ENCODE data around the gene SKIC2. TPM values are rescaled to one million over a fixed set of nuclear protein-coding genes. Genes with fewer than 3 reads are reported as not detected.

Gene SKIC2
- total and polyA plus RNA-seq, 2 of the 8 experiments (the other 6 are each of a cell fraction or from before 2014, with no cell fraction given), result 42.1 to 59.7 TPM

DNA sequence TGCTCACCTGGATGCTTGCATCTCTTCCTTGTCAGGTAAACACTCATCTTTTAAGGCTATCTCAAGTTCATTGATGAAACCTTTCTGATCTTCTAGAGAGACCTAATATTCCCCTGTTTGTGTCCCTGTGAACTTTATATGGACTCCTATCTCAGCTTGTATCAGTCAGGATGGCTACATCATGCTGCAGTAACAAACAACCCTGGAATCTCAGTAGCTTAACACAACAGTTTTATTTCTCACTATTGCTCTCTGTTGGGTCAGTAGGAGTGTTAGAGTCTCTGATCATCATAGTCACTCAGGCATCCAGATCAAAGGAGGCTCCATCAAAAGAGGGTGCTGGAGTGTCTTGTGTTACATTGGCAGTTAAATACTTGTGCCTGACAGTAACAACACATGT, 43.6 kb upstream of the SKIC2 start:
- Histone ChIP-seq H3K56ac (replicated peaks; ENCODE audit: insufficient read length, low read depth, low read length) (no peak overlapping the region), H3K23ac (ENCODE audit: insufficient read length) (no peak overlapping the region), H3K9me3 (ENCODE audit: insufficient read depth in 2 of 2, low read depth in 1 of 2, low read length in 1 of 2) (no peaks in the 10 kb centered on the region), H3K18ac (ENCODE audit: extremely low read depth, low read length) (no peak overlapping the region), H4K8ac (ENCODE audit: extremely low read depth, insufficient read depth, low read length) (no peak overlapping the region), H3K14ac (ENCODE audit: insufficient read length) (no peak overlapping the region), H2BK15ac (ENCODE audit: low read length) (no peak overlapping the region), H3K4me2 (ENCODE audit: insufficient read depth in 1 of 2, low read depth in 2 of 2, low read length in 2 of 2) (no peak overlapping the region), H3K36me3 (ENCODE audit: control insufficient read depth in 2 of 4, insufficient read depth in 4 of 4, low read length in 3 of 4) (no peaks in the 10 kb centered on the region), H3K27ac (ENCODE audit: low read depth, low read length) (no peak overlapping the region), H3K27me3 (replicated peaks in 1 of 4; ENCODE audit: control insufficient read depth in 3 of 4, extremely low read depth in 1 of 4, insufficient read depth in 3 of 4, low read length in 3 of 4) (no peaks in the 10 kb centered on the region), H3K79me1 (ENCODE audit: low read depth, low read length) (no peaks in the 10 kb centered on the region), H4K20me1 (replicated peaks in 1 of 2; ENCODE audit: control insufficient read depth in 1 of 2, insufficient read depth in 2 of 2, low read length in 2 of 2) (no peaks in the 10 kb centered on the region), H3K23me2 (ENCODE audit: low read depth, low read length) (no peaks in the 10 kb centered on the region; the same call in 1 of the 2 replicates), H2BK5ac (ENCODE audit: low read depth, low read length) (no peak overlapping the region), H2AK5ac (ENCODE audit: low read depth, low read length) (no peak overlapping the region), H2BK120ac (replicated peaks; ENCODE audit: low read depth, low read length) (no peak overlapping the region), H4K91ac (replicated peaks; ENCODE audit: insufficient read length, low read length) (no peak overlapping the region), H3K4me3 (ENCODE audit: extremely low read depth in 1 of 4, insufficient read depth in 2 of 4, low read depth in 3 of 4, low read length in 4 of 4) (no peak overlapping the region), H3K4me1 (replicated peaks in 1 of 4; ENCODE audit: control insufficient read depth in 3 of 4, insufficient read depth in 4 of 4, low read length in 3 of 4) (no peaks in the 10 kb centered on the region), H4K5ac (ENCODE audit: insufficient read length, low read depth, low read length) (no peak overlapping the region), H2BK12ac (ENCODE audit: low read depth, low read length) (no peak overlapping the region), H3K79me2 (ENCODE audit: control insufficient read depth in 1 of 2, insufficient read depth in 2 of 2, low read length in 2 of 2) (no peaks in the 10 kb centered on the region), H2BK20ac (ENCODE audit: low read length) (no peak overlapping the region), H3K4ac (replicated peaks; ENCODE audit: insufficient read length, low read depth, low read length) (no peak overlapping the region), H3K9ac (replicated peaks in 1 of 4; ENCODE audit: extremely low read depth in 1 of 4, low read depth in 3 of 4, low read length in 3 of 4) (no peak overlapping the region), H2AFZ (ENCODE audit: low read length) (no peak overlapping the region)
- DNase-seq (ENCODE audit: low read depth in 1 of 2, low spot score in 2 of 2) (no peak), FAIRE-seq (no peak)
- CTCF ChIA-PET (ENCODE audit: partially characterized antibody), result interaction anchor here (0.8 to 2.1 kb wide), 4 partner anchors 8 to 37 kb away, joined by 3 to 5 read pairs (median 4); no protein-coding TSS in a partner anchor
- POLR2A ChIA-PET (ENCODE audit: partially characterized antibody), result no interaction called here
- TF ChIP-seq RFX5 (IDR thresholded peaks at IDR 0.05; ENCODE audit: borderline replicate concordance, low read depth, low read length) (no peak), RAD21 (IDR thresholded peaks at IDR 0.05 in 1 of 2, conservative IDR thresholded peaks at IDR 0.05 in 1 of 2; ENCODE audit: low read depth in 2 of 2, low read length in 2 of 2) (no peak), POLR2AphosphoS5 (IDR thresholded peaks at IDR 0.05; ENCODE audit: low read depth, low read length) (no peak), CBX5 (IDR thresholded peaks at IDR 0.05; ENCODE audit: low read depth, low read length) (no peak), TAF1 (IDR thresholded peaks at IDR 0.05; ENCODE audit: low read depth, low read length) (no peak), EZH2 (IDR thresholded peaks at IDR 0.05; ENCODE audit: low read depth, low read length, severe bottlenecking) (no peak), SIN3A (conservative IDR thresholded peaks at IDR 0.05 in 1 of 2, IDR thresholded peaks at IDR 0.05 in 1 of 2; ENCODE audit: low read depth in 1 of 2, low read length in 2 of 2) (no peak), TBP (IDR thresholded peaks at IDR 0.05; ENCODE audit: low read depth, low read length) (no peak), CHD1 (IDR thresholded peaks at IDR 0.05; ENCODE audit: low read depth, low read length) (no peak), POU5F1 (IDR thresholded peaks at IDR 0.05; ENCODE audit: low read depth, low read length) (no peak), POLR2A (IDR thresholded peaks at IDR 0.05; ENCODE audit: control extremely low read depth in 1 of 2, low read depth in 2 of 2, low read length in 2 of 2) (no peak), KDM4A (IDR thresholded peaks at IDR 0.05; ENCODE audit: low read depth, low read length, severe bottlenecking) (no peak), GTF2F1 (IDR thresholded peaks at IDR 0.05; ENCODE audit: borderline replicate concordance, low read depth, low read length) (no peak), PHF8 (conservative IDR thresholded peaks at IDR 0.05; ENCODE audit: low read depth, low read length) (no peak)
- TF ChIP-seq, protein P1, sequence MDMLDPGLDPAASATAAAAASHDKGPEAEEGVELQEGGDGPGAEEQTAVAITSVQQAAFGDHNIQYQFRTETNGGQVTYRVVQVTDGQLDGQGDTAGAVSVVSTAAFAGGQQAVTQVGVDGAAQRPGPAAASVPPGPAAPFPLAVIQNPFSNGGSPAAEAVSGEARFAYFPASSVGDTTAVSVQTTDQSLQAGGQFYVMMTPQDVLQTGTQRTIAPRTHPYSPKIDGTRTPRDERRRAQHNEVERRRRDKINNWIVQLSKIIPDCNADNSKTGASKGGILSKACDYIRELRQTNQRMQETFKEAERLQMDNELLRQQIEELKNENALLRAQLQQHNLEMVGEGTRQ (IDR thresholded peaks at IDR 0.05; ENCODE audit: low read length), result no peak
